SK-N-SH (cell line): Measurements from ENCODE around the gene ENPEP. TPM values are rescaled to one million over a fixed set of nuclear protein-coding genes. Genes with fewer than 3 reads are reported as not detected.
A peak's percentile ranks its signal among the peaks of the same experiment; 100 is the strongest.

ENCODE experiments used
- CHD2 ChIP-seq: fragments of 150-350 bp; IDR thresholded peaks from 2 replicates; pipeline ENCODE4 v1.6.1; 2018; ENCODE audit warnings: low read length; ENCODE audit not compliant: partially characterized antibody
- CTCF ChIP-seq: fragments of 200-600 bp; sonication (generic); IDR thresholded peaks from 2 replicates; pipeline ENCODE4 v1.6.1; 2017; ENCODE audit warnings: antibody characterized with exemption, mild to moderate bottlenecking, moderate library complexity
- EZH2phosphoT487 ChIP-seq: fragments of 200-600 bp; sonication (generic); IDR thresholded peaks from 2 replicates; pipeline ENCODE4 v1.6.1; 2017; ENCODE audit warnings: low read depth, mixed run types, mild to moderate bottlenecking, antibody characterized with exemption, moderate library complexity, borderline replicate concordance
- FOXJ3 ChIP-seq: sonication (generic); formaldehyde crosslinking; IDR thresholded peaks from 2 replicates; pipeline ENCODE4 v1.5.1; 2020; ENCODE audit warnings: mild to moderate bottlenecking, missing genetic modification reagents
- FOXM1 ChIP-seq: IDR thresholded peaks from 2 replicates; pipeline ENCODE4 v1.4.0; 2012; ENCODE audit warnings: low read depth, mild to moderate bottlenecking
- GABPA ChIP-seq: IDR thresholded peaks from 2 replicates; pipeline ENCODE4 v1.4.0; 2012; ENCODE audit warnings: low read depth, mild to moderate bottlenecking
- GATA2 ChIP-seq: sonication (generic); formaldehyde crosslinking; IDR thresholded peaks from 2 replicates; pipeline ENCODE4 v1.5.0; 2020; ENCODE audit warnings: mild to moderate bottlenecking, missing genetic modification reagents
- IRF3 ChIP-seq: fragments of 150-350 bp; IDR thresholded peaks from 2 replicates; pipeline ENCODE4 v1.6.1; 2016; ENCODE audit warnings: mild to moderate bottlenecking, low read depth, low read length
- NFIC ChIP-seq: IDR thresholded peaks from 2 replicates; pipeline ENCODE4 v1.4.0; 2012; ENCODE audit warnings: borderline replicate concordance
- NRF1 ChIP-seq: IDR thresholded peaks from 2 replicates; pipeline ENCODE4 v1.6.1; 2012; ENCODE audit warnings: low read depth, mild to moderate bottlenecking, low read length
- PBX3 ChIP-seq: IDR thresholded peaks from 2 replicates; pipeline ENCODE4; 2012
- RAD21 ChIP-seq: IDR thresholded peaks from 2 replicates; pipeline ENCODE4 v1.6.1; 2012; ENCODE audit warnings: mild to moderate bottlenecking, low read length
- RCOR1 ChIP-seq: fragments of 150-350 bp; IDR thresholded peaks from 2 replicates; pipeline ENCODE4 v1.6.1; 2017; ENCODE audit warnings: antibody characterized with exemption, low read length
- REST ChIP-seq: IDR thresholded peaks from 2 replicates; pipeline ENCODE4 v1.6.1; 2012; ENCODE audit warnings: mild to moderate bottlenecking, low read depth, low read length, moderate library complexity
- RXRA ChIP-seq: IDR thresholded peaks from 2 replicates; pipeline ENCODE4 v1.4.0; 2012; ENCODE audit warnings: low read depth, mild to moderate bottlenecking, borderline replicate concordance
- TCF12 ChIP-seq: IDR thresholded peaks from 2 replicates; pipeline ENCODE4 v1.4.0; 2012
- USF1 ChIP-seq: IDR thresholded peaks from 2 replicates; pipeline ENCODE4 v1.4.0; 2012; ENCODE audit warnings: low read depth, borderline replicate concordance
- polyA plus RNA-seq, 3 experiments: library from polyadenylated mRNA; depleted of rRNA; stranded (reverse); fragments of >200 nt; gene quantifications; 2 replicates each; pipeline ENCODE4 v1.2.3, GENCODE V29; 2012

Gene ENPEP
- polyA plus RNA-seq, 1 of the 3 experiments (the other 2 are of a cell fraction) = 0.16 TPM

GRCh38 chr4:110480031-110480549, 4.1 kb downstream of the ENPEP start (continued):
- no peak for TF ChIP-seq REST
- no peak for TF ChIP-seq RXRA
- no peak for TF ChIP-seq EZH2phosphoT487
- TF ChIP-seq FOXM1 = no peak
- peak; percentile 36; the same call in 1 of the 2 replicates for TF ChIP-seq NFIC
- peak; percentile 66 for TF ChIP-seq TCF12
- no peak for TF ChIP-seq CHD2
- TF ChIP-seq IRF3 = no peak
- TF ChIP-seq PBX3 = no peak
- TF ChIP-seq NRF1 = no peak
- no peak for TF ChIP-seq GABPA
- no peak for TF ChIP-seq USF1
- TF ChIP-seq FOXJ3 (CRISPR knock-in tag) = no peak
- TF ChIP-seq GATA2 (CRISPR knock-in tag) = no peak
- no peak for TF ChIP-seq RAD21
- no peak for TF ChIP-seq RCOR1
- TF ChIP-seq CTCF = peak; percentile 53
- TF ChIP-seq, all 33 proteins: peak for 8
